HG03571 (cell line): ENCODE data around the gene ANO1.

Experiments
- ATAC-seq: cut with Tn5 transposase; IDR thresholded peaks from one replicate; pipeline ENCODE4 v1.9.1; 2021; ENCODE audit not compliant: unreplicated experiment

ANO1 gene

DNA sequence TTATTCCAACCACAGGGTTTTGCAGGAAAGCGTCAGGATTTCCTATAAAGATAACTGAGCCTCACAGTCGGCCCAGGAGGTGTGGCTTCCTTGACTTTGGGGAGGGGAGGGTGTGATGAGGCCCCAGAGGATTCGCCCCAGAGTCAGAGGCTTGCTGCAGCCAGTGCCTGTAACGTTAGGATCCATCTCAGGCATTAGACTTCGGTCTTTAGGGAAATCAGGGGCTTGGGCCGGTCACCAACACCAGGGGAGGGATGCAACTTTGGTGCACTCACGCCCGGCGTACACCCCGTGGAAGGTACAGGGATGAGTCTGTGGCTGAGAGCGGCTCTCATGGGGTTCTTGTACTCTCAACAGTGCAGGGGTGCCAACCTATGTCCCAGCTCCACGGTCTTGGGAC is 5.7 kb upstream of the ANO1 start:
- ATAC-seq: no peak

DNA sequence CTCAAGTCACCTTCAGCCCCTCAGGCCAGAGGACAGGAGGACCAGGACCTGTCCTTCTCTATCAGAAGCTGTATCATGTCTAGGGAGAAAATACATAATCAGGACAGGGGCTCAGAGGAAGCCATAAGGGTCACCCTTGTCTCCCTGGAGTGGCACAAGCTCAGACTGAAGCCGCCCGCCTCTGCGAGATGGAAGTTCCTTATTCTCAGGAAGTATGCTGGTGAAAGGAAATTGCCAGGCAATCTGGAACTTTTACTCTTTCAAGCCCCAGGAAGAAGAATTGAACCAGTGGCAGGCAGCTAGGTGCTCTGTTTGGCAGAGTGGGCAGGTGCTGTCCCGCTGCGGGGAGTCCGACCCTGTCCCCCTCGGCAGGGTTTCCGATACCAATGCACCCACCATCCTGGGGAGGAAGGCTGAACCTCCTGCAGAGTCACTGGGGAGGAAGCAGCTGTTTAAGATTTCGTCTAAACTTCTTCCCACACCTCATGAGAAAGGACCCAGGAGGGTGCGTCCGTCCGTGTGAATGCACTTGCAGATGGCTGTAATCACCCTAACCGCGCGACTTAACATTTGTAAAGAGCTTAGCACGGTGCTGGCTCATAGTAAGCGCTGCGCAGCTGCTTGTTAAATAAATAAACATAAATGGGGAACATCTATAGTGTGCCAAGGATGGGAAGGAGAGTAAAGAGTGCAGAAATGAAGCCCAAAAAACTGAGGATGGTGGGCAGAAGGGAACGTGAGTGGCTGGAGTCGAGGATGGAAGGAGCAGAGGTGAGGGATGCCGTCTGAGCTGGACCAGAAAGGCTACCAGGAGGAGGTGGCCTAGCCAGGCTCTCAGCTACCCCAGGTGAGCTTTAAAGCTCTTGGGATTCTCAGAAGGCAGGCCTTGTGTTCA is 5.0 kb upstream of the ANO1 start:
- ATAC-seq: no peak

DNA sequence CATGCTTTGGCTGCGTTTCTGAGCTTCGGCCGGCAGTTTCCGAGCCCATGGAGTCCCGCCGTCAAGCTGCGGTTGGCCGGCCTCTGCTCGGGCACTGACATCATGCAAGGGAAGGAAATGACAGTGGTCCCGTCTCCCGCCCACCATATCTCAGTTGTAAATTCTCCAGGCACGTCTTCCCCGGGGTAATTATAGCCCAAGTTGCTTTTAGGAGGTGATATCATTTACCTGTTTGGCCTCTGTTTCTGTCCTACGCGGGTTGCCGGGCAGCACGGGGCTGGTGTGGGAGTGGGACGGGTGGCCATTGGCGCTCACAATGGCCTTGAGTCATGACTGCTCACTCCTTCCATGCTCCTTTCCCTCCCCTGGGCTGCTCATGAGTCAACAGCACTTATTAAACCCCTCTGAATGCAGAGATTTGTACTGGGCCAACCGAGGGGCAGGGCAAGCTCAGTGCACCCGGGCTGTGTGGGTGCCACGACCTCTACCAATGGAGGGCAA is 4.2 kb upstream of the ANO1 start:
- no peak for ATAC-seq

DNA sequence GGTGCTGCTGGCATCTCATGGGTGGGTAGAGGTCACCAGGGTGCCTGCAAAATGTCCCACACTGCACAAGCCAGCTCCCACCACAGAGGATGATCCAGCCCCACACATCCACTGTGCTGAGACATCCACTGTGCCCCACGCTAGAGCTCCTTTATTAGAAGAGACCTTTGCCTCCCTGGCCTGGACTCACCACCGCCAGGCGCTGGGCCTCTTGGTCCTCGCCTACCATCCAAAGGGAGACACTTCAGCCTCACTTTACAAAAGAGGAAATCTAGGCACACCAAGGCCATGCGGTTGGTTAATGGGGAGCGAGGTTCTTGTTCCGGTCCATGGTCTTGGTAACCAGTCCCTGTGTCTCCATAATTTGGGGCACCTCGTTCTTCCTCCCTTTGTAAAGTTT is 3.4 kb upstream of the ANO1 start:
- ATAC-seq: no peak

DNA sequence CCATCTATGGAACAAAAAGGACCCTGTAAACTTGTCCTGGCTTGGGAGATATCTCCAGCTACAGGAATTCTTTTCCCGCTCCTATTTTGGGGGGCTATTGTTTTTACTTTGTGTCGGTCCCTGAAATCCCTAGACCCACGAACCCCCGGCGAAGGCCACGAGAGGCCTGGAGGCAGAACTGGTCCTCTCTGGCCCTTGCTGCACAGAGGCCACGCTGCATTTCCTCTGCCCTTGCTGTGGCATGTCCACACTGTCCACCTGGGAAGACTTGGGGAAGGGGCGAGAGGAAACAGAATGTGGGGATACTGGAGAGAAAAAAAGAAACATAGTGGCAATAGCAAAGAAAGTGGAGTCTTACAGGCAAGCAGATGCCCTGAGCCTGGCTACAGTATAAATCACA is 2.3 kb upstream of the ANO1 start:
- no peak for ATAC-seq

DNA sequence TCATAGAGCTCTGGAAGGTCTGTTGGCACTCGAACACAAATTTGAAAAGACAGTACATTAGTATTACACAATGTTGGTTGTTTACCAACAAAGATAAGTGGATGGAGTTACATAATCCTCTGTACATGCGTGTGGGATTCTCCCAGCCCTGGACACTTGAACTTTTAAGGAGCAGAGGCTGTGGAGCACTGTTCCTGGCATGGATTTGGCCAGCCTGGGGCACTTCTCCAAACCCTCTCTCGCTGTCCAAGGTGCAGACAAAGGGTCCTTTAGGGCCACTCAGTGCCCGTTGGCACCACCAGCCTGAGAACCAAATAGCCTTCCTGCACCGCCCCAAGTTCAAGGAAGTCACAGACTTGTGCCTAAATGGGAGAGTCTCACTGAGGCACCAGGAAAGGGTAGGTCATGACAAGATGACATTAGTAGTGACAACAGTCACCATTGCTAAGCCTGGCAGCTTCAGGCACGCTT is 1.6 kb upstream of the ANO1 start:
- ATAC-seq: no peak

DNA sequence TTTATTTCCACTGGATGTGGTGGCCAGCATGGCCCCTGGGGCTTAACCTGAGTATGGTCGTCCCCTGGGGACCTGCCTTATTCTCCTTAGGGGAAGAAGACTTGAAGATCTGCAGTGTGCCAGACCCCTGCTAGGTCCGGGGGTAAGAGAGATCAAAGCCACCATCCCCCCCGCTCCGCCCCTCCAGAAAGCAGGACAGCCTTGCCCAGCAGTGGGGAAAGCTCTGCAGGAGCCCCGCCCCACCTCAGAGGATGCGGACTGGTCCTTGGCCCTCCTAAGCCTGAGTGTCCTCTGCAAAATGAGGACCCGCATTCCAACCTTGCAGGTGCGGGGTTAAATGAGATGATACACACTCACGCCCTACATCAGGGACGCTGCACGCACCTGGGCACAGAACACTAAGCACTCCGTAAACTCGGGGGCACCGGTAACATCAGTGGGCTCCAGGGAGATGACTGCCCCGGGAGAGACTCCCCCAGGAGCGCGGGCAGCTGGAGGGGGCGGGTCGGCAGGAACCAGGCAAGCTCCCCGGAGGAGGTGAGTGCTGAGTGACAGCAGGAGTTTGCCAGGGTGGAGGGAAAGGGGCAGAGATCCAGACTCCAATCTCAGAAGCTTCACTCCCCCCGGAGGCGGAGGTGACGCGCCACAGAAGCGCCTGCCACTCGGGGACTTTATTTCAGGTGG is 564 bp upstream of the ANO1 start:
- ATAC-seq: no peak

DNA sequence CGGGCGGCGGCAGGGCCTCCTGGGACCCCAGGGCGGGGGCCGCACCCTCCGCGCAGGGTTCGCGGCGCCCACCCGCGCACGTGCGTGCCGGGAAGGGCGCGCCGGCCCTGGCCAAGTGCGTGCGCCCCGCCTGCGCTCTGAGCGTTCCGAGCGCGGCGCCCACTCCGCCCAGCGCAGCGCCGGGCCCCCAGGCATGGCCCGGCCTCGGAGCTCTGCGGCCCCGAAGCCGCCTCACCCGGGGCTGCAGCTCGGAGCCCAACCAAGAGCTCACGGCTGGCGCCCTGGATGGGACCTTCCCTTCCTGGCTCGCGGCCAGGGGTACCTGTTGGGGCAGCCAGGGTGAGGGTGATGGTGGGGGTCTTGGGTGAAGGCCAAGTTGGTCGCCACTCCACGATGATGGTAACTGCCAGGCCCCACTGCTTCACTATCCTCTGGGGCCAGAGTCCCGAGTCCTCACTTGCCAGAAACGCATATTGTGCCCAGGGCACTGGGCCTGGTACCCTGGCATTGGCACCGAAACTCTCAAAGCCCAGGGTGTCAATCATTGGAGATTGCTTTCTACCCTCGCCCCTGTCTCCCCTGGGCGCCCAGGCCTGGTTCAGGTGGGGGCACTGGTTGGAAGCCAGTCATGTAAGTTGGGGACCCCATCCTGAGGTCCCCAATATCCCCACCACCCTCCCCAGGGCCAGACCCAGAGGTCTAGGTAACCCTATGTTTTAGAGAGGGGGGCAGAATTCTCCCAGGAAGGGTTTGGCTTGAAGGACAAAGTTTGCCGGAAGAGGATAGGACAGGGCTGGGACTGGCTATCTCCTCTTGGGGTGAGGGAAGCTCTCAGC is 882 bp downstream of the ANO1 start:
- ATAC-seq: no peak

DNA sequence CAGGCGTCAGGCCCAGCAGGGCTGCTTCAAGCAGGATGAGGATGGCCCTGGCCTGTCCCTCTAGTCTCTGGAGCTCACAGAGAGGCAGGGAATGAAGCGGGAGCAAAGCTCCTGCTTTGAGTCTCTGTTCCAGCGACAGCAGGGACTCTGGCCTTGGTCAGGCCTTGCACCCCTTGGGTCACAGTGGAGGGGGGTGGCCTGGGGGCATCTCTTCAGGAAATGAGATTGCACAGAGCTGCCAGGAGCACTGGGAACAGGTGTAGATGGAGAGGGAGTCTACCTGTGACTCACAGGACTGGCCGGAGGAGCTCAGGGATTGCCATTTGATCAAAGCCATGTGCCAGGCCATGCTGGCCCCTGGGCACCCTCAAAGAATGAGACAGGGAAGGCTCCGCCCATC is 1.6 kb downstream of the ANO1 start:
- no peak for ATAC-seq

DNA sequence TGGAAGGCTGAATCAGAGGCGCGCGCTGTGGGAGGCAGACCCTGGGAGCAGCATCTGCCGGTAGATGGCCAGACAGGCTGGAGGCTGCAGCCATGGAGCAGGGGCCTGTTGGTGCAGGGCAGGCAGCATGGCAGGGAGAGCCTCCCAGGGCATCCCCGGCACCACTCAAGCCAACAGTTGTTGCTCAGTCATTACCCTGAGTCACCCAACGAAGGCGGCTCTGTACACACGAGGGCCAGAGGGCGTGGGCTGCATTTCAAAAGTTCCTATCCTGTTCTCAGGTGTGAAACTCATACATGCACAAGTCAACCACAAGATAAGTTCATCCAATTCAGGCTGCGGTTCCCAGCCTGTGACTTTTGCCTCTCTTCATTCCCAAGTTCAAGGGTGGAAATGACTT is 2.6 kb downstream of the ANO1 start:
- no peak for ATAC-seq

DNA sequence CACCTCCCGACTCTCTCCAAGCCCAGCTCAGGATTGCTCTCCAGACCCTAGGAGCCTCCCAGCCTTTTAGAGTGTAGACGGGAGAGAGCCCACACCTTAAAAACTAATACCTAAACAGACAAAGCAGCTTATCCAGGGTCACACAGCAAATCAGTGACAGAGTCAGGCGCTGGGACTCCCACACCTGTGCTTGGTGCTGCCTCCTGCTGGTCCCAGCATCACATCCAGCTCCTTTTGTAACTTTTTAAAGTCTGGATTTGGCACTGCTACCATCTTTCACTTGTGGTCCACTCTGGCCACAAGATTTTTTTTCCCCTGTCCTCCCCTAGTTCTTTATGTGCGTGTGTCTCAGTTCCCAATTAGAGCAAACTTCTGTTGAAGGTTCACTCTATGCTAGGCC is 4.7 kb downstream of the ANO1 start:
- ATAC-seq: no peak

DNA sequence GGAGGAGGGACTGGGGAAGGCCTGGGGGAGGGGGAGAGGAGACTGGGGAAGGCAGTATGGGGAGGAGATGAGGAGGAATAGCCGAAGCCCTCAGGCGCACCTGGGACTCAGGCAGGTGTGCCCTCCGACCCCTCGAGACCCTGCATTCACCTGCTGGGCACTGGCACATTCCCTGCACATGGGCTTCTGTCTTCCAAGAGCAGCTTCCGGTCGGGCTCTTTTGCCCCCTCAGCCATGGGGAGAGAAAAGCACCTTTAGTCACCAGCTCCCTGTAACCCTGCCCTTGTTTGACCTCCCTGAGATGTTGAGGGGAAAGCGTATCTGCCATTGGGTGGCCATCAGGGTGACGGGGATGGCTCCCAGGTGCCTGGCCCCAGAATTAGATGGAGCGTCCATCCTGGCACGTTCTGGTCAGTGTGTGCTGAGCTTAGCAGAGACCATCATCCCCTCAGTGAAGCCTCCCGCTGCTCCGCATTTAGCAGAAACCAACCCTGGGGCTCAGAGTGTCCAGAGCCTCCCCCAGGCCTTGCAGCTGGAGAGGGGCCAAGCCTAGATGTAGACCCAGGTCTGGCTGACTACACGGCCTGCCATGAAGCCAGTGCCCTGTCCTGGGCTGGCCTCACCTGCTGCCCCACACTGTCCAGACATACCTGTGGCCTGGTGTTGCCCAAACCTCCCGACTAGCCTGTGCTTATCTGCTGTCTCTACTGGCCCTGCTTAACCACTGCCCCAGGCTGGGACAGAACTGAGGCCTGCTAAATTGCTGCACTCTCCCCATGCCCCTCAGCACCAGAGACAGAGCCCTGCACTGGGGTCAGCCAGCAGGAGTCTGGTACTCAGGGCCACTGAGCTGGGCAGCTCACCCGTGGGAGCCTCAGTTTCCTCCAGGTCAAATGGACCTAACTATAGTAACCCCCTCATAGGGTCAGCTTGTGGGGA is 6.2 kb downstream of the ANO1 start:
- no peak for ATAC-seq

DNA sequence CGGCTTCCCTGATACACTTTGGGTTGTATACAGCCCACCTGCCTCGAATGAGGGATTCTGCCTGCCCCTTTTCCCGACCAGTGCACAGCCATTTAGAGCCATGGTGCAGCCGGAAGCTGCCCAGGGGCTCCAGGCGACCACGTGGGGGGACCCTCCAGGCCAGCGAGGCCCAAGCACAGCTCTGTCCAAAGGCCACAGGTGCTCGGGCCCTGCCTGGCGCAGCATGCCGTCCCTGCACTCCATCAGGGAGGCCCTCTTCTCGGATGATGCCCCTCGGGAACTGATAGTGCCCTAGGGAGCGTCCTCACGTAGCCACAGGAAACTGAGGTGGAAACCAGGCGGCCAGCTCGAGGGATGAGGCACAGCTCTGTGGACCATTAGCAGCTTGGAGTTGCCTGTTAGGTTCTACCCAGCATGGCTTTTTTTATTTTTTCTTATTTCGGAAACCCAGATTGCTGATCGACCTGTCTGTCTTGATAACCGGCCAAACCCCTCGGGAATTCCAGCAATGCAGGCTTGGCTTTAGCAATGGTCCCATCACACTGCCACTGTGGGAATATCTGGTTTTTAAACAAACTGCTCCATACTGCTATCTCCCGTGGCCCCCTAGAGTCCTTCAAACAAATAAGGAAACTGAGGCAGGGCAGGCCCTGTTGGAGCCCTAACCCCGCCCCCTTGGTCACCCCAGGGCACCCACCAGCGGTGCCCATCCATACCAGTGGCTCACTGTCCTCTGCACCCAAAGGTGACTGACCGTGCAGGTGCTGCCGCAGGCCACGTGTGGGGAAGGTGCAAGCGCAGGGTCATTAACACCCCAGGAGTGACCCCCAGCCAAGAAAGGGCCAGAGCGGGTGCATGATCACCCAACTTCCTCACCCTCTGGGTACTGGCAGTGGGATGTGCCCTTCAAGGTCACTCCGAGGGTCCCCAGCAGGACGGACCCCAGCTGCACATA is 8.0 kb downstream of the ANO1 start:
- ATAC-seq: no peak

DNA sequence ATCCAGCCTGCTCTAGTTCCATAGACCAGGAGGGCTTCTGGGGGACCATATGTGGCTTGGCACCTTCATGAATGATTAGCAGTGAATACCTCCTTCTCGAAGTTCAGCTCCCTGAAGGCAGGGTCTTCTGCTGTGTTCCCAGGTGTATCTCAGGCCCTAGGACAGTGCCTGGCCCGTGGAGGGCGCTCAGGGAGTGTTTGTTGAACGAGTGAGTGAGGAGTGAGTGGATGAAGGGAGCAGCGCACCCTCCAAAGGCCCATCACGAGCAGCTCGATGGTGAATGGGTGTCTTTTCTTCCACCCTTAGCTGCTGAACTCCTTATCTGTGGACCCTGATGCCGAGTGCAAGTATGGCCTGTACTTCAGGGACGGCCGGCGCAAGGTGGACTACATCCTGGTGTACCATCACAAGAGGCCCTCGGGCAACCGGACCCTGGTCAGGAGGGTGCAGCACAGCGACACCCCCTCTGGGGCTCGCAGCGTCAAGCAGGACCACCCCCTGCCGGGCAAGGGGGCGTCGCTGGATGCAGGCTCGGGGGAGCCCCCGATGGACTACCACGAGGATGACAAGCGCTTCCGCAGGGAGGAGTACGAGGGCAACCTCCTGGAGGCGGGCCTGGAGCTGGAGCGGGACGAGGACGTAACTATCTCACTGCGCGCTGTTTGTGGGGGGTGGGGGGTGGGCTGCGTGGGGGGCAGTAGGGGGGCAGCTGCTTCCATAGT is 9.5 kb downstream of the ANO1 start:
- no peak for ATAC-seq

DNA sequence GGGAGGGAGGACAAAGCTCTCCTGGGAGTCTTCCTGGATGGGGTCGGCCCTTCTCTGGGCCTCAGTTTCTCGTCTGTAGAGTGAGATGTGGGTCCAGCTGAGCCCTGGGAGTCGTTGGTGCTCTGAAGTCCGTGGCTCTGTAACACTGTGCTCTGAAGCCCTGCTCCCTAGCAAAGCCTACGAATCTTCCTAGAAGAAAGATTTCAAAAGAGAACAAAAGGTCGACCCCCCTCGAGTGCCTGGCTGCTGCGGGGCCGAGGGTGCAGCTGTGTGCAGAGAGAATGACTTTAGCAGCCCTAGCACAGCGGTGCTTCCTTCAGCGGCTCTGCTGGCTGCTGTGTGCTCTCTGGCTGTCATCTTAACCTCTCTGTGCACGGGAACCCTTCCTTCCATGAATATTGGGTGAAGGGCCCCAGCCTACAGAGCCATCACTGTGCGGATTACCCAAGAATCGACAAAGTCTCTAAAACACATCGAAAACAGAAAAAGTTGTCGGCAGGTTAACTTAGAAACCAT is 10.7 kb downstream of the ANO1 start:
- ATAC-seq: no peak

DNA sequence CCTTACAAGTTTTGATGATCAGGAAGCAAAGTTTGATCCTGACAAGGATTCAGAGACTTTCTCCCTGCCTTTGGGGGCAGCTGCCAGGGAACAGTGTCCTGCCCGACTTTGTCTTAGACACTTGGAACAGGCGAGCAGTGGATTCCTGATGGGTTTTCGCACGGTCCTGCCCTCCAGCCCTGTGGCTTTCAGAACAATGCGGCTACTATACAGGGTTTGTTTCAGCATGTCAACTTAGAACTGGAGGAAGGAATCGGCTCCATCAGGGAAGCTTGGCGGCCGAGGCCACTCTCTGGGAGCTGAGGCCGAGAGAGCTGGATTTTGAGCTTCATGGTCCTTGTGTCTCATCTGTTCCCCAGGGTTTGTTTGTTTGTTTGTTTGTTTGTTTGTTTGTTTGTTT is 11.5 kb downstream of the ANO1 start:
- ATAC-seq: no peak

DNA sequence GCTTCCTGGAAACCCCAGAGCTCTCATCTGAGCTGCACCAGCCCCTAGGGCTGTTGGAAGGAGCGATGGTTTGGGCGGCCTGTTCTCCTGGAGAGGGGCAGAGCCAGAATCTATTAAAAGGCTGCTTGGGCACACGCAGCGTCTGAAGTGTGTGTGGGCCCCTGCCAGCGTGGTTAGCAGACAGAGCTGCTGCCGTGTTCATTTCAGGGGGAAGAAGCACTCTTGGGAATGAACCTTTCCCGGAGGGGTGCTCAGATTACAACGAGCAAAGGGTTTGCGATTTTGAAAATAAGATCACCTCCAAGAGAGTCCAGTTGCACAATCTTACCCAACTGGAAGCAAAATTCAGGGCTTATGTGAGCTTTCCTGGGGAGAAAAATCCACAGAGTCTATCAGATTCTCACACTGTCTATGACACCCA is 12.9 kb downstream of the ANO1 start:
- ATAC-seq: no peak

DNA sequence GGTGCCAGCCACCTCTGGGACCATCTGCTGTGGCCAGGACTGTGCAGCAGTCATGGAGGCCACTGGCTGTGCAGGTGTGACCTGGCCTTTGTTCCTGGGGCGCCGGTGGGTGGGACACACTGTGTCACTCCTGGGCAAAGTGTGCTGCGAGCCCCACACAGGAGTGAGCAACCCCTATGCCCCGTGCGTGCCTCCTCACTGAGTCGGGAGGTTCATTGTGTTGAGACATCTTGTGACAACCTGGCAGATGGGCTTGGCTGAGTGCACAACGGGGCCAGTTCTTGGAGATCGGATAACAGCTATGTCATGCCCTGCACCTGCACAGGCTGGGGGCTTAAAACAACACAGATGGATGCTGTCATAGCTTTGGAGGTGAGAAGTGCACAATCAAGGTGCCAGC is 13.5 kb downstream of the ANO1 start:
- ATAC-seq: no peak
